ENCODE results near the gene LSAMP. TPM values are rescaled to one million over a fixed set of nuclear protein-coding genes. Genes with fewer than 3 reads are reported as not detected.
"Not testable (repeated sequence)": the region's sequence is repeated elsewhere in the genome, so short reads cannot be mapped to it uniquely, and the experiment has no call there.

Gene LSAMP
- total RNA-seq, 1 donor from 2014 or later, result not detected

DNA sequence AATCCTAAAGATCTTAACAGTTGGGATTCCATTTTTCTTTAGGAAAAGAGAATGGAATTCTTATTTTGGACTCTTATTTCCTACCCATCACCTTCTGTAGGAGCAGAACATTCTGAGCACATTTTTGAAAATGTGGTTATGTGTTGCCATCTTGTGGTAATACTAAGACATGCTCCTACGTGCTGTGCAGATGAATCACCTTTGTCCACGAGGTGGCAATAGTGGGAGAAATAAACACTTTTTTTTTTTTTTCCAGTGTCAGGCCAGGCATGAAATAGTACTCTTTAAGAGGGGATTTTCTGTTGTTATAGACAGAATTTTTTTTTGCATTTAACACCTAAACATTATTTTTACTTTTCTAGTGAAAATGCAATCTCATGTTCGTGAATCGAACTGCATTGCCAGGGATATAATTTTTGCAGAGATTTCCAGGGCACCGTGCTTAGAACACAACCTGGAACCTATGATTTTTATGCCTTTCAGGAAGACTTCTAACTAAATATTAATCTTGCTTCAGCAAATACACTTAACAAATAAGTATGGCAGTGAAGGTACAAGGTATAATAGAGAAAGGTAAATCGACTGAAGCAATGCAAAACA is 625.4 kb downstream of the LSAMP start:
- Mint-ChIP-seq H3K4me1 (no peaks in the 10 kb centered on the region), H3K27me3 (no peaks in the 10 kb centered on the region), H3K27ac (no peak overlapping the region), H3K36me3 (ENCODE audit: low read depth) (no peaks in the 10 kb centered on the region), H3K9me3 (no peaks in the 10 kb centered on the region), H3K4me3 (no peak overlapping the region)
- intact Hi-C loops (cut with micrococcal nuclease), result loop anchor here (10.0 kb wide), 1 partner anchor 1665 kb away; no protein-coding TSS in a partner anchor
- peak; percentile 90 for DNase-seq

DNA sequence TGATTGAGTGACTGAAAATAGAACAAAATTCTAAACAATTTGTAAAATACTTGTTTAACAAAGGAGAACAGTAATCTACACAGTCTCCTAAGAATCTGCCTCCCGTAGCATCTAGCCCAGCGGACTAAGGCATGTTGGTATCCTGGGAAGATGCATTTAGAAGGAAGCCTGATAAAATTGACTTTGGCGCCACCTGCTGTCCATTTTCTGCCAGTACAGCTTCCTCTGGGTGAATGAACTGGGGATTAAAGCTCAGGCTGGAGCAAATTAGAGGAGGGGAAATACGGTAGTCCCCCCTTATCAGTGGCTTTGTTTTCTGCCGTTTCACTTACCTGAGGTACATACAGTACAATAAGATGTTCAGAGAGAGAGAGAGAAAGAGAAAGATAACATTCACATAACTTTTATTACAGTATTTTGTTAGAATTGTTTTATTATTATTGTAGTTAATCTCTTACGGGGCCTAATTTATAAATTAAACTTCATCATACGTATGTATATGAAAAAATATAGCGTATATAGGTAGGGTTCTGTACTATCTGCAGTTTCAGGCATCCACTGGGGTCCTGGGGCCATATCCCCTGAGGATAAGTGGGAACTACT is 630.4 kb downstream of the LSAMP start:
- Mint-ChIP-seq H3K36me3 (ENCODE audit: low read depth) (no peaks in the 10 kb centered on the region), H3K27ac (no peak overlapping the region), H3K27me3 (peaks cover 13% of the 10 kb centered on the region), H3K9me3 (no peaks in the 10 kb centered on the region), H3K4me3 (no peak overlapping the region), H3K4me1 (no peaks in the 10 kb centered on the region)
- peak; percentile 90 for DNase-seq
- intact Hi-C loops (cut with micrococcal nuclease), result loop anchor here (1.0 to 10.0 kb wide), 5 partner anchors 30 to 1660 kb away; no protein-coding TSS in a partner anchor

DNA sequence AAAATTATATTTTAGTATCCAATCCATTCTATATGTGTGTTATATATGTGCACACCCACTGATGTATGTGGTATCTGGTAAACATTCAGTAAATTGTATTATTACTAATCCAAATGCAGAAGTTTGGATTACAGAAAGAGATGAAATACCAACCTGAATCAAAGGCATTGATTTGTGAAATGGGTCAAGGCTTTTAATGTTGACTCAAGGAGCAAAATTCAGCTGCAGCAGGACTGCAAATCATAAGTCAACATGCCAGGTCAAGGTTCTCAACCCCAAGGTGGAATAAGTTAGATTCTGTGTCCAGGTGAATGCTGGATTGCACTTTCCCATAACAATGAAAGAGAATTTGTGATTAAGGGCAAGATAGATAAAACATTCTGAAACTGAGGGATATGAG is 631.3 kb downstream of the LSAMP start:
- no peak for DNase-seq
- no peak overlapping the region for H3K27ac Mint-ChIP-seq
- no peaks in the 10 kb centered on the region for H3K36me3 Mint-ChIP-seq (ENCODE audit: low read depth)
- peaks cover 20% of the 10 kb centered on the region for H3K27me3 Mint-ChIP-seq
- intact Hi-C loops (cut with micrococcal nuclease), result loop anchor here (1.0 to 10.0 kb wide), 5 partner anchors 29 to 1659 kb away; no protein-coding TSS in a partner anchor
- no peaks in the 10 kb centered on the region for H3K9me3 Mint-ChIP-seq
- H3K4me1 Mint-ChIP-seq, result no peaks in the 10 kb centered on the region
- no peak overlapping the region for H3K4me3 Mint-ChIP-seq

DNA sequence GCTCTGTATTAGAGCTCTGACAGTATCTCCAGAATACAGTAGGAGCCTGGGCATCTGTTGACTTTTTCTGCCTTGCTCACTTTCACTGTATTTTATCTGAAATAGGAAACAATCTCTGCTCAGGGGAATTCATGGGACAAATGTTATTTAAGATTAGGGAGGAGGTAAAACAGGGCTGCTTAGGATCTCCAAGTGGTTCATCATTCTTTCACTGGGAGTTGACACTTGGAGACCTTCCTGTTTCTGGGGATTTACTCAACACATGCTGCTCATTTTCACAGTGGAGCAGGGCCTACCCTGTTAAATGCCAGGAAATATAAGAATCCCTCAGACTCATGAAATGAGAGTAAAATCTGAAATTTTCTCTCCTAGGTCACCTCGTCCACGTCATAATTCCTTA is 636.5 kb downstream of the LSAMP start:
- Mint-ChIP-seq H3K4me1 (peaks cover 5% of the 10 kb centered on the region), H3K4me3 (no peak overlapping the region)

DNA sequence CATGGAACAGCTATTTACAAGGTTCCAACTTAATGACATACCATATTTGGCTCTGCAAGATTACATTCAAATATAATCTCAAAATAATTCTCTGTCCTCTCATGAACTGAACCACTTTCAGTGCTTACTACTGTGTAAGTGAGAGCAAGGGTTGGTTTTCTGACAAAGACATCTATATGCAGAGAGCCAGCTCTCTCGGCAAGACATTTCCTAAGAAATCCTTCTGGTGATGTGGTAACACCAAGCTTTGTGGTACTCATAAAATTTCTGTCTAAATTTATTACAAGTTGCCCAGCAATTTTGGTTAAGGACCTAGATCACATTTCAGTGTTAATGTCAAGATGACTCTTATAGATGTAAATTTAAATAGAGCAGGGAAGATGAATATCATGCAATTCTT is 637.0 kb downstream of the LSAMP start:
- H3K4me3 Mint-ChIP-seq, result no peak overlapping the region
- no peak overlapping the region for H3K27ac Mint-ChIP-seq

More for the DNA sequence above, 636.5 kb downstream of the LSAMP start:
- intact Hi-C loops (cut with micrococcal nuclease), result no loop called here
- no peak overlapping the region for H3K27ac Mint-ChIP-seq
- peaks cover 45% of the 10 kb centered on the region for H3K27me3 Mint-ChIP-seq
- no peaks in the 10 kb centered on the region for H3K9me3 Mint-ChIP-seq
- DNase-seq, result no peak
- H3K36me3 Mint-ChIP-seq (ENCODE audit: low read depth), result no peaks in the 10 kb centered on the region

DNA sequence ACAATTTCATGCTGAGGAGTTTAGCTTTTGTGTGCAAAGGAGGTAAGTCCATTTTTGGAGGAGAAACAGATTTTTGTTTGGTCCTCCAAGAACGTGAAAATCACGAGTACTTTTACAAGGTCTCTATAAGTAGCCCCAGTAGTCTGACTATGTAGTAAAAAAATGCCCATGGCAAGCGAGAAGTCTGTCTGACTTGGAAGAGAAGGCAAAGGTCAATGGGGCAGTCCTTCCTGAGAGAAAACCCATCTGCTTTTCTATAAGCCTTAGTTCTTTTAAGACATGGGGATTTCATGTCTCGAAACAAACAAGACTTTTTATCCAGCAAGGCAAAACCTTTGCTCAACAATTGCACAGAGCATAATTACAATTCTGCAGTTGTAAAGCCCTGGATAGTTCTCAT is 638.8 kb downstream of the LSAMP start:
- H3K27me3 Mint-ChIP-seq, result peaks cover 50% of the 10 kb centered on the region
- H3K27ac Mint-ChIP-seq, result no peak overlapping the region
- no peaks in the 10 kb centered on the region for H3K36me3 Mint-ChIP-seq (ENCODE audit: low read depth)
- no peak overlapping the region for H3K4me3 Mint-ChIP-seq
- no peak for DNase-seq
- peaks cover 5% of the 10 kb centered on the region for H3K4me1 Mint-ChIP-seq
- intact Hi-C loops (cut with micrococcal nuclease), result no loop called here
- H3K9me3 Mint-ChIP-seq, result no peaks in the 10 kb centered on the region

More for the DNA sequence above, 637.0 kb downstream of the LSAMP start:
- intact Hi-C loops (cut with micrococcal nuclease), result no loop called here
- DNase-seq, result no peak
- H3K36me3 Mint-ChIP-seq (ENCODE audit: low read depth), result no peaks in the 10 kb centered on the region
- peaks cover 5% of the 10 kb centered on the region for H3K4me1 Mint-ChIP-seq
- no peaks in the 10 kb centered on the region for H3K9me3 Mint-ChIP-seq
- H3K27me3 Mint-ChIP-seq, result peaks cover 45% of the 10 kb centered on the region

DNA sequence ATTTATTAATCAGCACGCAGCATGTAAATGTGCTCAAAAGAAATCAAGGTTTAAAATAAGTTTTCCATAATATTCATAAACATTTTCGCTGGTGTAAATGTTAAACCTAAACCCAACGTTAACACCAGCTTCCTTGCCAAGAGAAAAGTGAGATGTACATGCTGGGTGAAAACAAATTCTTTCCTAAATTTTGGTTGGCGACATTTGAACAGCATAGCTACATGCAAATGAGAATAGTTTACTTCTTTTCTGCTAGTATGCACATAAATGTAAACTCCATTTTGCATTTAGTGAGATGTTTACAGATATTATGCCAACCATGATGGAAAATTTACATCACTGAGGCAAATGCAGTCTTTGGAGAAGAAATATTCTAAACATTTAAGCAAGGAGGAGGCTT is 639.8 kb downstream of the LSAMP start:
- intact Hi-C loops (cut with micrococcal nuclease), result no loop called here
- no peak overlapping the region for H3K27ac Mint-ChIP-seq
- no peak for DNase-seq
- H3K36me3 Mint-ChIP-seq (ENCODE audit: low read depth), result no peaks in the 10 kb centered on the region
- peaks cover 5% of the 10 kb centered on the region for H3K4me1 Mint-ChIP-seq
- H3K4me3 Mint-ChIP-seq, result no peak overlapping the region
- no peaks in the 10 kb centered on the region for H3K9me3 Mint-ChIP-seq
- peaks cover 40% of the 10 kb centered on the region for H3K27me3 Mint-ChIP-seq

DNA sequence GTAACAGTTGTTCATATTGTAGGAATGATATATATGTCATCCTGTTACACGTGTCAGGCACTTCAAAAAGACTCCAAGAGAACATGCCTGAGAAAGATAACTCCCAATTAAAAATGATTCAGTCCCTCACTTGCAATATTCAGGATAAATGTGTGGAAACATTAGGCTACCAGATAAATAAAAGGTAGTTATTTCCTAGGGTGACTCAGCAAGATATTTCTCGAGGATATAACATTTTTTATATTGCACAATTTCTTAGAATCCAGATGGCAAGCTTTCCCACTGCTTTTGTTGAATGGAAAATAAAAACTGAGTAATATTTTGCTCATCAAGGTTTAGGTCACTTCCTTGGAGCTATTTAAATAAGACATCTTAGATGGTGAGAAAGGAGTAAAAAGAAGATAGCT is 640.6 kb downstream of the LSAMP start:
- H3K9me3 Mint-ChIP-seq, result no peaks in the 10 kb centered on the region
- H3K27me3 Mint-ChIP-seq, result peaks cover 38% of the 10 kb centered on the region
- H3K4me3 Mint-ChIP-seq, result no peak overlapping the region

DNA sequence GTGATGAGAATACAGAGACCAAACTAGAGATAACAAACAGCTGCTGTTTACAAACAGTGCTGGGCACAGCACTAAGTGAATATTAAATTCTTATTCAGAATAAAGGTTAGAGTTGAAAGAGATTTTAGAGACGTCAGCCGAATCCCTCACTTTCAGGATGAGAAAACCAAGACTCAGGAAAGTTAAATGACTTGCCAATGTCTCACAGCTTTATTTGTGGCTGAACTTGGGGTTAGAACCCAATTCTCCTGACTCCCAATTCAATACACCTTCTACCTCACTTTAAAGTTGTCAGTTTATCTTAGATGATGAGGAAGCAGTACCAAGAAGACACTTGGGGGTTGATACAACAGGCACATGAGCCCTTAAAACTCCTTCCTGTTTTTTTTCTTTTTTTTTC is 641.1 kb downstream of the LSAMP start:
- intact Hi-C loops (cut with micrococcal nuclease), result no loop called here
- Mint-ChIP-seq H3K4me3 (no peak overlapping the region), H3K27ac (no peak overlapping the region), H3K9me3 (no peaks in the 10 kb centered on the region), H3K27me3 (peaks cover 33% of the 10 kb centered on the region), H3K4me1 (peaks cover 5% of the 10 kb centered on the region), H3K36me3 (ENCODE audit: low read depth) (no peaks in the 10 kb centered on the region)
- DNase-seq, result no peak

More for the DNA sequence above, 640.6 kb downstream of the LSAMP start:
- Mint-ChIP-seq H3K36me3 (ENCODE audit: low read depth) (no peaks in the 10 kb centered on the region), H3K4me1 (peaks cover 5% of the 10 kb centered on the region), H3K27ac (no peak overlapping the region)
- intact Hi-C loops (cut with micrococcal nuclease), result no loop called here
- DNase-seq, result no peak

DNA sequence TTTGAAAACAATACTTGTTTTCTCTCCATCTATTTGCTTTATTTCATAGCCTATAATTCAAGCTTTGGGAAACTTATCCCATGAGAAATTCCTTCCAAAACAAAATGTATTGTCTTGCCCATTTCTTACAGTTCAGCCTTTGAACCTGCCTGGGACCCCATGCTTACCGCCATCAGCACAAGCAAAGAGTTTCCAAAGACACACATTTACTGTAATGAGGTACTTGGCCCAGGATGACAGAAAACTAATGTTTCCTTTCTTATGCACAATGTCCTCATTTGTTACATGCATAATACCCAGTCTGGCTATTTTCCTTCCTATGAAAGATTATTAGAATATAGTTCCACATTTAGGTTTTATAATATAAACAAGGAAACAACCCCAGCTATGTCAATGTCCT is 641.6 kb downstream of the LSAMP start:
- Mint-ChIP-seq H3K9me3 (no peaks in the 10 kb centered on the region), H3K4me3 (no peak overlapping the region), H3K4me1 (peaks cover 5% of the 10 kb centered on the region), H3K27me3 (peaks cover 30% of the 10 kb centered on the region), H3K36me3 (ENCODE audit: low read depth) (no peaks in the 10 kb centered on the region), H3K27ac (no peak overlapping the region)
- DNase-seq, result no peak
- intact Hi-C loops (cut with micrococcal nuclease), result no loop called here

DNA sequence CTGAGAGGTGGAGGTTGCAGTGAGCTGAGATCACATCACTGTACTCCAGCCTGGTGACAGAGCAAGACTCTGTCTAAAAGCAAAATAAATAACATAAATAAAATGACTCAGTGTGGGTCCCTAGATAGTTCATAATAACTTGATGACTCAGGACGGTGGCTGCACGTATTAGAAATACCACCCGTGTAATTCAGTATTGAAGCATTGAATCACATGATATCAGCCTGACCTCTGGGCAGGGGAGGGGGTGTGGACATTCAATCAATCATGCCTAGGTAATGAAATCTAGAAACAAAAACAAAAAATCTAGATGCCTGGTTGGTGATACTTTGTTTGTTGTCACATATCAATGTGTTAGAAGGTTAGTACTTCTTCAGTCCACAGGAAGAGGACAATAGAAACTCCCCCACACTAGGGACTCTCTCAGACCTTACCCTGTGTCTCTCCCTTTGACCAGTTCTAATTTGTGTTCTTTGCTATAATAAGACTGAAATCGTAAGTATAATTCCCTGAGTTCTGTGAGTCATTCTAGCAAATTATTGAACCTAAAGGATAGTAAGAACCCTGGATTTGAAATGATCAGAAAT is 644.7 kb downstream of the LSAMP start:
- DNase-seq, result no peak
- Mint-ChIP-seq H3K4me3 (no peak overlapping the region), H3K4me1 (peaks cover 5% of the 10 kb centered on the region), H3K27me3 (peaks cover 15% of the 10 kb centered on the region), H3K27ac (no peak overlapping the region), H3K9me3 (no peaks in the 10 kb centered on the region), H3K36me3 (ENCODE audit: low read depth) (no peaks in the 10 kb centered on the region)
- intact Hi-C loops (cut with micrococcal nuclease), result no loop called here

DNA sequence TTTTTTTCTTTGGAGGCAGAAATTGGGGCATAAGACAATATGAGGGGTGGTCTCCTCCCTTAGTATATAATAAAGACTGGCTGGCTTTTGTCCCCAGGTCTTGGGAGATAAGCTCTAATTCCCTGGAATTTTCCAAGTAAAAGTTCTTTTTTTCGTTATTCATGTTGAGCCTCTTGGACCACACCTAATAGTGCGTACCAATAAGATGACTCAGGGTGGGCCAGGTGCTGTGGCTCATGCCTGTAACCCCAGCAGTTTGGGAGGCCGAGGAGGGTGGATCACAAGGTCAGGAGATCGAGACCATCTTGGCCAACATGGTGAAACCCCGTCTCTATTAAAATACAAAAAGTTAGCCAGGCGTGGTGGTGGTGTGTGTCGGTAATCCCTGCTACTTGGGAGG is 645.2 kb downstream of the LSAMP start:
- H3K36me3 Mint-ChIP-seq (ENCODE audit: low read depth); H3K9me3 Mint-ChIP-seq; H3K4me1 Mint-ChIP-seq; DNase-seq; H3K4me3 Mint-ChIP-seq; H3K27ac Mint-ChIP-seq; intact Hi-C loops (cut with micrococcal nuclease): not testable (repeated sequence)
- H3K27me3 Mint-ChIP-seq, result peaks cover 15% of the 10 kb centered on the region

DNA sequence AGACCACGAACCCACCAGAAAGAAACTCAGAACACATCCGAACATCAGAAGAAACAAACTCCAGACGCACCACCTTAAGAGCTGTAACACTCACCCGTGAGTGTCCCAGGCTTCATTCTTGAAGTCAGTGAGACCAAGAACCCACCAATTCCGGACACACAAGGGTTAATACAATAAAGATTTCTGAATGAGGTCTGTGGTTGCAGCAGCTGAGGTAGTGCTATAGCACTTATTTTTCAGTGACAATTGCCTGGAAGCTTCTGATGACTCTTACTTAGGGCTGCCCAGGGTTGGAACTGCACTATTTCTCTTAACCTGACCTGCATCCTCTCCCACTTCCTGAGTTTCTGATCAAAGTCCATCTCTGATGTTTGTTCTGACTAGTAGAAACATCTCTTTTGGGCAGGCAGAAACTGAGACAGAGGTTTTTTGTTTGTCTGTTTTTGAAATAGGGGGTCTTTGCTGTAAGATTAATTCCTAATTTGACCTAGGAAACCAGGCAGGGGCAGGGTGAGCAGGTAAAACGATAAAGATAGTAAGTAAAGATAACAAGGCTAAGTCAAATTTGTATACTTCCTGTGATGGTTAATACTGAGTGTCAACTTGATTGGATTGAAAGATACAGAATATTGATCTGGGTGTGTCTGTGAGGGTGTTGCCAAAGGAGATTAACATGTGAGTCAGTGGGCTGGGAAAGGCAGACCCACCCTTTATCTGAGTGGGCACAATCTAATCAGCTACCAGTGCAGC is 652.9 kb downstream of the LSAMP start:
- H3K36me3 Mint-ChIP-seq (ENCODE audit: low read depth), result no peaks in the 10 kb centered on the region
- H3K27ac Mint-ChIP-seq, result peak overlapping the region; percentile 51
- H3K9me3 Mint-ChIP-seq, result no peaks in the 10 kb centered on the region
- intact Hi-C loops (cut with micrococcal nuclease), result no loop called here
- H3K27me3 Mint-ChIP-seq, result no peaks in the 10 kb centered on the region
- H3K4me3 Mint-ChIP-seq, result peak overlapping the region; percentile 48
- peaks cover 23% of the 10 kb centered on the region for H3K4me1 Mint-ChIP-seq
- DNase-seq, result peak; percentile 76

All from activated CD4-positive, alpha-beta T cell treated with anti-CD3 and anti-CD28 coated beads, Interleukin-2, amount 10 ng/mL, durations not matched to agents 24 days and 14 days (primary cell).